ENCODE data around the gene MCUR1.
"Not testable (repeated sequence)": the region's sequence is repeated elsewhere in the genome, so short reads cannot be mapped to it uniquely, and the experiment has no call there.

DNA sequence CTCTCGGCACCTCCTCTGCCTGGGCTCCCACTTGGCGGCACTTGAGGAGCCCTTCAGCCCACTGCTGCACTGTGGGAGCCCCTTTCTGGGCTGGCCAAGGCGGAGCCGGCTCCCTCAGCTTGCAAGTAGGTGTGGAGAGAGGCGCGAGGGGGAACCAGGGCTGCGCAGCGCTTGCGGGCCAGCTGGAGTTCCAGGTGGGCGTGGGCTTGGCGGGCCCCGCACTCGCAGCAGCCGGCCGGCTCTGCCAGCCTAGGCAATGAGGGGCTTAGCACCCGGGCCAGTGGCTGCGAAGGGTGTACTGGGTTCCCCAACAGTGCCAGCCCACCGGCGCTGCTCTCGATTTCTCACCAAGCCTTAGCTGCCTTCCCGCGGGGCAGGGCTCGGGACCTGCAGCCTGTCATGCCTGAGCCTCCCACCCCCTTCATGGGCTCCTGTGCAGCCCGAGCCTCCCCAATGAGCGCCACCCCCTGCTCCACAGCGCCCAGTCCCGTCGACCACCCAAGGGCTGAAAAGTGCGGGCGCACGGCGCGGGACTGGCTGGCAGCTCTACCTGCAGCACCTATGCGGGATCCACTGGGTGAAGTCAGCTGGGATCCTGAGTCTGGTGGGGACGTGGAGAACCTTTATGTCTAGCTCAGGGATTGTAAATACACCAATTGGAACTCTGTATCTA is 41.9 kb downstream of the MCUR1 start:
- TF ChIP-seq, protein P1, sequence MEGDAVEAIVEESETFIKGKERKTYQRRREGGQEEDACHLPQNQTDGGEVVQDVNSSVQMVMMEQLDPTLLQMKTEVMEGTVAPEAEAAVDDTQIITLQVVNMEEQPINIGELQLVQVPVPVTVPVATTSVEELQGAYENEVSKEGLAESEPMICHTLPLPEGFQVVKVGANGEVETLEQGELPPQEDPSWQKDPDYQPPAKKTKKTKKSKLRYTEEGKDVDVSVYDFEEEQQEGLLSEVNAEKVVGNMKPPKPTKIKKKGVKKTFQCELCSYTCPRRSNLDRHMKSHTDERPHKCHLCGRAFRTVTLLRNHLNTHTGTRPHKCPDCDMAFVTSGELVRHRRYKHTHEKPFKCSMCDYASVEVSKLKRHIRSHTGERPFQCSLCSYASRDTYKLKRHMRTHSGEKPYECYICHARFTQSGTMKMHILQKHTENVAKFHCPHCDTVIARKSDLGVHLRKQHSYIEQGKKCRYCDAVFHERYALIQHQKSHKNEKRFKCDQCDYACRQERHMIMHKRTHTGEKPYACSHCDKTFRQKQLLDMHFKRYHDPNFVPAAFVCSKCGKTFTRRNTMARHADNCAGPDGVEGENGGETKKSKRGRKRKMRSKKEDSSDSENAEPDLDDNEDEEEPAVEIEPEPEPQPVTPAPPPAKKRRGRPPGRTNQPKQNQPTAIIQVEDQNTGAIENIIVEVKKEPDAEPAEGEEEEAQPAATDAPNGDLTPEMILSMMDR (IDR thresholded peaks at IDR 0.05) = not testable (repeated sequence)
- not testable (repeated sequence) for TF ChIP-seq POLR2A (IDR thresholded peaks at IDR 0.05)

All from heart left ventricle (tissue), 13 donors.